Heart left ventricle (tissue), 13 donors: ENCODE data around the gene CBY2.

ENCODE experiments used
- CTCF ChIP-seq, 12 donors: fragments of 200-600 bp; sonication (generic) in 4 of 12; IDR thresholded peaks; one replicate each; pipeline versions ENCODE4 v1.5.0 to v1.8.0; 2018 to 2022; ENCODE audit warnings: antibody characterized with exemption in 12 of 12, mild to moderate bottlenecking in 5 of 12
- POLR2A ChIP-seq, 2 donors: fragments of 450-650 bp; IDR thresholded peaks; one replicate each; pipeline ENCODE4 v1.6.1; 2017; ENCODE audit warnings: antibody characterized with exemption in 2 of 2, mild to moderate bottlenecking in 2 of 2, moderate library complexity in 2 of 2
- donor health status: ischemic (EF 13 %, LVEDD 7.1; RV severe dilation, severe dysfunction).
- donor health status: DM: no; HTN: yes; CAD: no.
- donor health status: DM: no; HTN: no; CAD: no.
- donor health status: ischemic (EF 25% LVEDD 6.9; RV normal size, moderate dysfunction).
- donor health status: ischemic (EF 25% LVEDD 5.7; RV mildly dilated, moderate dysfunction).
- donor health status: ischemic (EF 35%, LVEDD 5.7; RV mildly dilated, moderate dysfunction).
- donor health status: nonischemic (EF 11% LVEDD 7.7; RV severe dilation, severe dysfunction).
- donor health status: DM: yes; HTN: yes; CAD: no.
- donor health status: PGD.
- donor health status: ischemic (EF 29% LVEDD 5.4; RV normal size, mild dysfunction).
- donor health status: nonischemic (EF 23%, LVEDD 6.1; RV moderate dilation, normal function).

GRCh38 chr13:45662162-45662561, 40.0 kb upstream of the CBY2 start:
- no peak for TF ChIP-seq CTCF (IDR thresholded peaks at IDR 0.05)
- TF ChIP-seq POLR2A (IDR thresholded peaks at IDR 0.05): no peak
